ENCODE data around the gene LAMTOR3.

Gene LAMTOR3

DNA sequence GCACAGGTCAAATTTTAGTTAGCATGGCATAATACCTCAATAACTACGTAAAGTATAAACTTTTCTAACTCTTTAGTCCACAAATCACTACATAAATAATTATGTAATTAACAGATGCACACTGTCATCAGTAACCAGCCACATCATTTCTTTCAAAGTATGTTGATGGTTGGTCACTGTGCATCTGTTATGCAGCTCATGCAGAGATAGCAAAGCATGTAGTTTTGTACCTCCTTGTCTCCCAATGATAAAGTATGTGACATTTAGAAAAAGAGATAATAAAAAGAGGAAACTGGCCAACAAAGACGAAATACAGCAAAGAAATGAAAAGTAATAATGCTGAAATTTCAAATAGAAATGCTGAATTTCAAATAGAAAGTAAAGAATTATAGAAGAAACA lies 2.9 kb downstream of the LAMTOR3 start:
- Histone ChIP-seq H3K36me3 (ENCODE audit: control insufficient read depth in 1 of 2, insufficient read depth in 2 of 2, low read length in 2 of 2) (peaks cover 5 to 10% of the 10 kb centered on the region in 2 donors), H3K4me1 (ENCODE audit: control insufficient read depth in 1 of 2, insufficient read depth in 2 of 2, low read length in 2 of 2) (peaks cover 9 to 39% of the 10 kb centered on the region in 2 donors), H3K9me3 (ENCODE audit: control insufficient read depth in 1 of 2, low read length in 2 of 2) (no peaks in the 10 kb centered on the region), H3K4me3 (ENCODE audit: low read depth in 1 of 2, low read length in 2 of 2) (no peak overlapping the region), H3K27ac (ENCODE audit: low read length) (no peak overlapping the region), H3K27me3 (ENCODE audit: low read depth, low read length) (no peaks in the 10 kb centered on the region)

DNA sequence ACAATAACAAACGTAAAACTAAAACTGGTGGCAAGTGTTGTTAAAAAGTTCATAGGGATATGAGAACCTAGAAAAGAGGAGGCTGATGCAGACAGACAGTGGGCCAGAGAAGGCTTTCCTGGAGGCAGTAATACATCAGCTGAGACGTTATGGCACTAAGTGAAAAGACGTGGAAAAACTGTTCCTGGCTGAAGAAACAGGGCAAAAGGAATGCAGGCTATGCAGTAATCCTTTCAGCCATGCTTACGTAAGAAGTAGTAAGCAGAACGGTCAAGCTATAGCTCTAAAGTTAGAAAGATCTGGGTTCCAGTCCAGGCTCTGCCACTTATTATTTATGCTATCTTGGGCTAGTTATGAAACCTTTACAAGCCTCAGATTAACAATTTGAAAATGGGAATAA lies 6.4 kb downstream of the LAMTOR3 start:
- Histone ChIP-seq H3K4me1 (ENCODE audit: control insufficient read depth in 1 of 2, insufficient read depth in 2 of 2, low read length in 2 of 2) (peaks cover 2 to 29% of the 10 kb centered on the region in 2 donors), H3K4me3 (ENCODE audit: low read depth in 1 of 2, low read length in 2 of 2) (no peak overlapping the region), H3K27me3 (ENCODE audit: low read depth, low read length) (no peaks in the 10 kb centered on the region), H3K27ac (ENCODE audit: low read length) (no peak overlapping the region), H3K9me3 (ENCODE audit: control insufficient read depth in 1 of 2, low read length in 2 of 2) (no peaks in the 10 kb centered on the region), H3K36me3 (ENCODE audit: control insufficient read depth in 1 of 2, insufficient read depth in 2 of 2, low read length in 2 of 2) (peaks cover 9 to 16% of the 10 kb centered on the region in 2 donors)

GRCh38 chr4:99886146-99886545 lies 8.1 kb downstream of the LAMTOR3 start:
- H3K27ac ChIP-seq (ENCODE audit: low read length) = no peak overlapping the region
- H3K36me3 ChIP-seq (ENCODE audit: control insufficient read depth in 1 of 2, insufficient read depth in 2 of 2, low read length in 2 of 2) = peaks cover 16 to 23% of the 10 kb centered on the region in 2 donors
- no peak overlapping the region for H3K4me3 ChIP-seq (ENCODE audit: low read depth in 1 of 2, low read length in 2 of 2)
- no peaks in the 10 kb centered on the region for H3K27me3 ChIP-seq (ENCODE audit: low read depth, low read length)
- H3K4me1 ChIP-seq (ENCODE audit: control insufficient read depth in 1 of 2, insufficient read depth in 2 of 2, low read length in 2 of 2) = peaks cover 0 to 14% of the 10 kb centered on the region in 2 donors
- H3K9me3 ChIP-seq (ENCODE audit: control insufficient read depth in 1 of 2, low read length in 2 of 2) = no peaks in the 10 kb centered on the region

DNA sequence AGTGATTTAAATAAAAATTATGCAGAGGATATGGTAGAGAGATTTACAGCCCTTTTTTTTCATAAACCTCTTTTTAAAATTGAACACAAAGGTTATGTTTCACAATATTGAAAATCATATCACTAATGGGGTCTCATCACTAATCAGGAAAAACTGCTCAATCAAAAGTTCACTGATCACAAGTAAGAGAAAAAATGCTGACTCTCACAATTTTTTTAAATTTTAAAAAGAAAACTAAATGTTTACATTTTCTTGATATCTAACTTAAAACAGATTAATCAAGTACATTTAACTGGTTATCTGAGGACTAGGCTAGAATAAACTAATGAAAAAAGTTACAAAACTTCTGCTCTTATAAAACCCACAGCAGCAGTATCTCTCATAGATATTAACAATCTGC lies 8.5 kb downstream of the LAMTOR3 start:
- H3K4me1 ChIP-seq (ENCODE audit: control insufficient read depth in 1 of 2, insufficient read depth in 2 of 2, low read length in 2 of 2) = peaks cover 0 to 11% of the 10 kb centered on the region in 2 donors
- H3K36me3 ChIP-seq (ENCODE audit: control insufficient read depth in 1 of 2, insufficient read depth in 2 of 2, low read length in 2 of 2) = peaks cover 19 to 24% of the 10 kb centered on the region in 2 donors
- H3K9me3 ChIP-seq (ENCODE audit: control insufficient read depth in 1 of 2, low read length in 2 of 2) = no peaks in the 10 kb centered on the region
- no peak overlapping the region for H3K4me3 ChIP-seq (ENCODE audit: low read depth in 1 of 2, low read length in 2 of 2)
- H3K27me3 ChIP-seq (ENCODE audit: low read depth, low read length) = no peaks in the 10 kb centered on the region
- no peak overlapping the region for H3K27ac ChIP-seq (ENCODE audit: low read length)

GRCh38 chr4:99885063-99885664 lies 9.1 kb downstream of the LAMTOR3 start:
- Histone ChIP-seq H3K4me3 (ENCODE audit: low read depth in 1 of 2, low read length in 2 of 2) (no peak overlapping the region), H3K27me3 (ENCODE audit: low read depth, low read length) (no peaks in the 10 kb centered on the region), H3K27ac (ENCODE audit: low read length) (no peak overlapping the region), H3K36me3 (ENCODE audit: control insufficient read depth in 1 of 2, insufficient read depth in 2 of 2, low read length in 2 of 2) (peaks cover 24 to 30% of the 10 kb centered on the region in 2 donors), H3K9me3 (ENCODE audit: control insufficient read depth in 1 of 2, low read length in 2 of 2) (no peaks in the 10 kb centered on the region), H3K4me1 (ENCODE audit: control insufficient read depth in 1 of 2, insufficient read depth in 2 of 2, low read length in 2 of 2) (peaks cover 0 to 11% of the 10 kb centered on the region in 2 donors)

- Histone ChIP-seq H3K4me3 (ENCODE audit: low read depth in 1 of 2, low read length in 2 of 2) (no peak overlapping the region), H3K4me1 (ENCODE audit: control insufficient read depth in 1 of 2, insufficient read depth in 2 of 2, low read length in 2 of 2) (no peaks in the 10 kb centered on the region), H3K36me3 (ENCODE audit: control insufficient read depth in 1 of 2, insufficient read depth in 2 of 2, low read length in 2 of 2) (peaks cover 32% of the 10 kb centered on the region in 2 donors), H3K27ac (ENCODE audit: low read length) (no peak overlapping the region), H3K27me3 (ENCODE audit: low read depth, low read length) (no peaks in the 10 kb centered on the region), H3K9me3 (ENCODE audit: control insufficient read depth in 1 of 2, low read length in 2 of 2) (no peaks in the 10 kb centered on the region)
Observed at GRCh38 chr4:99879458-99879857, 14.8 kb downstream of the LAMTOR3 start.

GRCh38 chr4:99878604-99879003 lies 15.6 kb downstream of the LAMTOR3 start:
- Histone ChIP-seq H3K27me3 (ENCODE audit: low read depth, low read length) (no peaks in the 10 kb centered on the region), H3K9me3 (ENCODE audit: control insufficient read depth in 1 of 2, low read length in 2 of 2) (no peaks in the 10 kb centered on the region), H3K4me3 (ENCODE audit: low read depth in 1 of 2, low read length in 2 of 2) (no peak overlapping the region), H3K4me1 (ENCODE audit: control insufficient read depth in 1 of 2, insufficient read depth in 2 of 2, low read length in 2 of 2) (no peaks in the 10 kb centered on the region), H3K36me3 (ENCODE audit: control insufficient read depth in 1 of 2, insufficient read depth in 2 of 2, low read length in 2 of 2) (peaks cover 32% of the 10 kb centered on the region in 2 donors), H3K27ac (ENCODE audit: low read length) (no peak overlapping the region)

- Histone ChIP-seq H3K27ac (ENCODE audit: low read length) (no peak overlapping the region), H3K9me3 (ENCODE audit: control insufficient read depth in 1 of 2, low read length in 2 of 2) (no peaks in the 10 kb centered on the region), H3K4me3 (ENCODE audit: low read depth in 1 of 2, low read length in 2 of 2) (no peak overlapping the region), H3K4me1 (ENCODE audit: control insufficient read depth in 1 of 2, insufficient read depth in 2 of 2, low read length in 2 of 2) (no peaks in the 10 kb centered on the region), H3K27me3 (ENCODE audit: low read depth, low read length) (no peaks in the 10 kb centered on the region), H3K36me3 (ENCODE audit: control insufficient read depth in 1 of 2, insufficient read depth in 2 of 2, low read length in 2 of 2) (peaks cover 28 to 32% of the 10 kb centered on the region in 2 donors)
Observed at GRCh38 chr4:99876946-99877345, 17.3 kb downstream of the LAMTOR3 start.

GRCh38 chr4:99875071-99875470 lies 19.2 kb downstream of the LAMTOR3 start:
- H3K4me1 ChIP-seq (ENCODE audit: control insufficient read depth in 1 of 2, insufficient read depth in 2 of 2, low read length in 2 of 2) = no peaks in the 10 kb centered on the region
- no peaks in the 10 kb centered on the region for H3K9me3 ChIP-seq (ENCODE audit: control insufficient read depth in 1 of 2, low read length in 2 of 2)
- no peaks in the 10 kb centered on the region for H3K27me3 ChIP-seq (ENCODE audit: low read depth, low read length)
- H3K27ac ChIP-seq (ENCODE audit: low read length) = no peak overlapping the region
- peaks cover 11 to 17% of the 10 kb centered on the region in 2 donors for H3K36me3 ChIP-seq (ENCODE audit: control insufficient read depth in 1 of 2, insufficient read depth in 2 of 2, low read length in 2 of 2)
- H3K4me3 ChIP-seq (ENCODE audit: low read depth in 1 of 2, low read length in 2 of 2) = no peak overlapping the region

GRCh38 chr4:99872570-99872969 lies 21.7 kb downstream of the LAMTOR3 start:
- Histone ChIP-seq H3K27me3 (ENCODE audit: low read depth, low read length) (no peaks in the 10 kb centered on the region), H3K4me3 (ENCODE audit: low read depth in 1 of 2, low read length in 2 of 2) (no peak overlapping the region), H3K27ac (ENCODE audit: low read length) (no peak overlapping the region), H3K36me3 (ENCODE audit: control insufficient read depth in 1 of 2, insufficient read depth in 2 of 2, low read length in 2 of 2) (no peaks in the 10 kb centered on the region), H3K9me3 (ENCODE audit: control insufficient read depth in 1 of 2, low read length in 2 of 2) (no peaks in the 10 kb centered on the region), H3K4me1 (ENCODE audit: control insufficient read depth in 1 of 2, insufficient read depth in 2 of 2, low read length in 2 of 2) (no peaks in the 10 kb centered on the region)

DNA sequence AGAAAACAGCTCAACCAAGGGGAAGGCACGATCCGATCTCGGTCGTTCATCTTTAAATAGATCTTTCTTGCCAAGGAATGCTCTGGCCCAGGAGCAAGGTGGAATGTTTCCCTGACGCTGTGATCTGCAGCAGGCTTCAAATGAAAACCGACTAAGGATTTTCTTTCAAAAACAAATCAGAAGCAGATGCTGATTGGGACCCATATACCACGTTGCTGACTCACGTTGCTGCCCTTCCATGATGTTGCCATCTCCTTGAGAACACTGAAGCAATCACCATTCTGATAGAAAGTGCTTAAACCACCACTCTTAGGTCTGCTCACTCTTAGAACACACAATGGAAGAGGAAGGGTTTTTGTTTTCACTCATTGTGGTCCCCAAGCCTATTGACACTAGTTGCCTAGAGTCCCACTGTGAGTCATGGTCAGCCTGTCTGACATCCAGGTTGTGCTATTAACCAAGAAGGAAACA lies 26.1 kb downstream of the LAMTOR3 start:
- no peaks in the 10 kb centered on the region for H3K36me3 ChIP-seq (ENCODE audit: control insufficient read depth in 1 of 2, insufficient read depth in 2 of 2, low read length in 2 of 2)
- no peaks in the 10 kb centered on the region for H3K4me1 ChIP-seq (ENCODE audit: control insufficient read depth in 1 of 2, insufficient read depth in 2 of 2, low read length in 2 of 2)
- no peak overlapping the region for H3K4me3 ChIP-seq (ENCODE audit: low read depth in 1 of 2, low read length in 2 of 2)
- H3K27me3 ChIP-seq (ENCODE audit: low read depth, low read length) = no peaks in the 10 kb centered on the region
- H3K9me3 ChIP-seq (ENCODE audit: control insufficient read depth in 1 of 2, low read length in 2 of 2) = no peaks in the 10 kb centered on the region
- H3K27ac ChIP-seq (ENCODE audit: low read length) = no peak overlapping the region

- H3K27ac ChIP-seq (ENCODE audit: low read length) = no peak overlapping the region
- no peaks in the 10 kb centered on the region for H3K4me1 ChIP-seq (ENCODE audit: control insufficient read depth in 1 of 2, insufficient read depth in 2 of 2, low read length in 2 of 2)
- no peak overlapping the region for H3K4me3 ChIP-seq (ENCODE audit: low read depth in 1 of 2, low read length in 2 of 2)
- H3K36me3 ChIP-seq (ENCODE audit: control insufficient read depth in 1 of 2, insufficient read depth in 2 of 2, low read length in 2 of 2) = no peaks in the 10 kb centered on the region
- H3K9me3 ChIP-seq (ENCODE audit: control insufficient read depth in 1 of 2, low read length in 2 of 2) = no peaks in the 10 kb centered on the region
- H3K27me3 ChIP-seq (ENCODE audit: low read depth, low read length) = no peaks in the 10 kb centered on the region
Observed at GRCh38 chr4:99863804-99864203, 30.4 kb downstream of the LAMTOR3 start.
